ENCODE results near the gene VIPAS39. TPM values are rescaled to one million over a fixed set of nuclear protein-coding genes. Genes with fewer than 3 reads are reported as not detected.

The VIPAS39 gene
- total RNA-seq, 1 donor from 2014 or later = 22.9 TPM

DNA sequence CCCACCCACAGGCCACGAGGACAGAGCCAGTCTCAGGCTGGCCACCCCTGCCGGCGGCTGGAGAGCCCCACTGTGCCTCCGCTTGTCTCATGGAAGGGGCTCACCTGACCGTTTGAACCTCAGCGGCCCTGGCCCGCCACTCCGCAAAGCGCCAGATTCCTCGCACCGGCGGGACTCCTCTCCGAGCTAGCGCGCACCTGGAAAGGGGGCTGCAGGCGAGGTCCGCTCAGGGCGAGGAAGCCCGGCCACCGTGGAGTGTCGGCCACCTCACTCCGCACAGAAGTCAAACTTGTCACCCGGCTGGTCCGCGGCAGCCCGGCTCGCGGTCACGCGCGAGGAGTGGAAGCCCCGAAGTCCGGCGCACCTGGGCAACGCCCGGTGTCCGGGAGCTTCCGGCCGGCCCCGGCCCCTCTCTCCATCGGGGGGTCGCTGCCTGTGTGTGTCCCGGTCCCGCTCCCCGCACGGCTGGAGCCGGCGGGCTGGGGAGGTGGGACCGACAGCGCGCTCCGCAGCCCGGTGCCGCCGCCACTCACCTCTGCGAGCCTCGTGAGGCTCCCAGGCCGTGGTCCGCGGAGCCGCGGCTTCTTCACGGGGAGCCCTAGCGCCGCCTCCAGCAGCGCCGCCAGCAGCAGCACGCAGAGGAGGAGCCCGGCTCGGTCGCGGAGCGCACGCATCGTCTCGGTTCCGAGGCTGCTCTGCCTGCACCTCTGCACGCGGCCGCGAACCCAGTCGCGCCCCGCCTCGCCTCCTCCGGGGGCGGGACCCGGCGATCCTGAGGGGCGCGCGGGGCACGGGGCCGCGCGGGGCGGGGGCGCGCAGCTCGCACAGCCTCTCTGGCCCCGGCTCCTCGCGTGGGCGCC is 40.9 kb upstream of the VIPAS39 start, which contains the start of gene ISM2:
ISM2 (minus strand) TSS at position 697 of the 860 bp plus-strand sequence; CDS start at position 674, 23 bp downstream.
- DNase-seq (ENCODE audit: low read depth, low spot score) = peak; percentile 28
- Mint-ChIP-seq H3K4me1 (peaks cover 4% of the 10 kb centered on the region), H3K4me3 (peak within 1 kb of the TSS; percentile 84), H3K9me3 (peaks cover 4% of the 10 kb centered on the region), H3K27ac (ENCODE audit: unreplicated experiment) (no peak within 1 kb of the TSS), H3K36me3 (ENCODE audit: low read depth) (peaks cover 4% of the 10 kb centered on the region), H3K27me3 (ENCODE audit: low read depth) (peaks cover 55% of the 10 kb centered on the region)
- no peak for TF ChIP-seq CTCF (conservative IDR thresholded peaks at IDR 0.05)

GRCh38 chr14:77495334-77495733 is 37.9 kb upstream of the VIPAS39 start:
- Mint-ChIP-seq H3K36me3 (ENCODE audit: low read depth) (no peaks in the 10 kb centered on the region), H3K4me1 (peaks cover 4% of the 10 kb centered on the region), H3K27ac (ENCODE audit: unreplicated experiment) (no peak overlapping the region), H3K9me3 (no peaks in the 10 kb centered on the region), H3K27me3 (ENCODE audit: low read depth) (peaks cover 40% of the 10 kb centered on the region), H3K4me3 (peak overlapping the region; percentile 36)
- TF ChIP-seq CTCF (conservative IDR thresholded peaks at IDR 0.05) = no peak
- DNase-seq (ENCODE audit: low read depth, low spot score) = no peak

- Mint-ChIP-seq H3K9me3 (no peaks in the 10 kb centered on the region), H3K36me3 (ENCODE audit: low read depth) (no peaks in the 10 kb centered on the region), H3K4me1 (no peaks in the 10 kb centered on the region), H3K4me3 (no peak overlapping the region), H3K27ac (ENCODE audit: unreplicated experiment) (no peak overlapping the region), H3K27me3 (ENCODE audit: low read depth) (peaks cover 10% of the 10 kb centered on the region)
- no peak for TF ChIP-seq CTCF (conservative IDR thresholded peaks at IDR 0.05)
- no peak for DNase-seq (ENCODE audit: low read depth, low spot score)
Observed at GRCh38 chr14:77491056-77491455, 33.7 kb upstream of the VIPAS39 start.

GRCh38 chr14:77490347-77490986 is 33.1 kb upstream of the VIPAS39 start:
- no peak for TF ChIP-seq CTCF (conservative IDR thresholded peaks at IDR 0.05)
- no peak overlapping the region for H3K4me3 Mint-ChIP-seq
- no peaks in the 10 kb centered on the region for H3K36me3 Mint-ChIP-seq (ENCODE audit: low read depth)
- no peak for DNase-seq (ENCODE audit: low read depth, low spot score)
- no peaks in the 10 kb centered on the region for H3K4me1 Mint-ChIP-seq
- H3K27me3 Mint-ChIP-seq (ENCODE audit: low read depth) = peaks cover 4% of the 10 kb centered on the region
- H3K27ac Mint-ChIP-seq (ENCODE audit: unreplicated experiment) = peak overlapping the region; percentile 75
- H3K9me3 Mint-ChIP-seq = no peaks in the 10 kb centered on the region

GRCh38 chr14:77489041-77489440 is 31.6 kb upstream of the VIPAS39 start:
- H3K36me3 Mint-ChIP-seq (ENCODE audit: low read depth) = no peaks in the 10 kb centered on the region
- H3K27me3 Mint-ChIP-seq (ENCODE audit: low read depth) = no peaks in the 10 kb centered on the region
- no peak for TF ChIP-seq CTCF (conservative IDR thresholded peaks at IDR 0.05)
- H3K4me3 Mint-ChIP-seq = no peak overlapping the region
- no peak overlapping the region for H3K27ac Mint-ChIP-seq (ENCODE audit: unreplicated experiment)
- no peaks in the 10 kb centered on the region for H3K9me3 Mint-ChIP-seq
- H3K4me1 Mint-ChIP-seq = no peaks in the 10 kb centered on the region
- no peak for DNase-seq (ENCODE audit: low read depth, low spot score)

Data from neural crest cell (in vitro differentiated cells).